BJ (cell line): ENCODE results near the gene PLXNB1. TPM values are rescaled to one million over a fixed set of nuclear protein-coding genes. Genes with fewer than 3 reads are reported as not detected.

Experiments
- CTCF ChIA-PET: fragments of 350-600 bp; formaldehyde crosslinking; extraction: SDS; loops from one replicate; lab custom pipeline; 2021; ENCODE audit warnings: antibody characterized with exemption, inconsistent platforms; lab: Yijun Ruan, JAX
- POLR2A ChIA-PET: fragments of 300-600 bp; sonication (Branson Sonifier 250); formaldehyde crosslinking; extraction: SDS; loops from one replicate; lab custom pipeline; 2021; ENCODE audit warnings: antibody characterized with exemption; lab: Charles Lee
- DNase-seq: peaks from one replicate; pipeline ENCODE4 v3.0.0-alpha.2; 2011; ENCODE audit warnings: low read depth
- H3K27me3 ChIP-seq: 2 replicates; pipeline ENCODE4 v1.6.0; 2011; ENCODE audit warnings: low read length; ENCODE audit not compliant: control insufficient read depth, insufficient read depth
- H3K36me3 ChIP-seq: 2 replicates; pipeline ENCODE4 v1.5.1; 2011; ENCODE audit warnings: low read length; ENCODE audit not compliant: control insufficient read depth, insufficient read depth
- H3K4me3 ChIP-seq: 2 replicates; pipeline ENCODE4 v1.5.1; 2011; ENCODE audit warnings: low read depth, mild to moderate bottlenecking, control low read depth, low read length
- polyA plus RNA-seq: library from polyadenylated mRNA; depleted of rRNA; stranded (reverse); fragments of >200 nt; gene quantifications from 2 replicates; pipeline ENCODE4 v1.2.3, GENCODE V29; 2011; rRNA removed
- small RNA-seq: library from RNA; depleted of rRNA; stranded (forward); fragments of <200 nt; gene quantifications from one replicate; pipeline ENCODE3, GENCODE V24; 2012; ENCODE audit warnings: low replicate concordance, low read depth; ENCODE audit not compliant: insufficient read length
- TF ChIP-seq, protein P1 (sequence below): IDR thresholded peaks from 2 replicates; pipeline ENCODE4 v1.5.1; 2011; ENCODE audit warnings: low read depth, mild to moderate bottlenecking, control low read depth, inconsistent platforms, low read length, moderate library complexity; ENCODE audit not compliant: insufficient read depth

Gene PLXNB1
- polyA plus RNA-seq, 1 experiment = 26.3 TPM

DNA sequence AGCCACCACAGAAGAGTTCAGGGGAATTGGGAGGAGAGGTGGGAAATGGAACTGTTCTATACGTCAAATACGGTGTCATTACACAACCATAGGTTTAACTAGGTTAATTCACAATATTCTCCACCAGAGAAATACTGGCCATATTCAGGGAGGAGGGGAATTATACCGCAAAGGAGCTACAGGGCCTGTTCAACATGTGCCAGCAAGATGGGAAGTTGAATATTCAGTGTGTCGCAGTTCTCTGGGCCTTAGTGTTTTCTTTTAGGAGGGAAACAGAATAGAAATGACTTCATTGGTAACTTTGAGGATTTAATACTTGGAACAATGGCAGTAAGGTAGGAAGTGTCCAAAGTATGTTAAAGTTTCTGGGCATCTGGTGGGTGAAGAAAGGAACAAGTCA, 75.9 kb downstream of the PLXNB1 start:
- POLR2A ChIA-PET = no interaction called here
- CTCF ChIA-PET = no interaction called here
- no peak for DNase-seq
- H3K27me3 ChIP-seq = peaks cover 12% of the 10 kb centered on the region
- H3K4me3 ChIP-seq = no peak overlapping the region
- no peaks in the 10 kb centered on the region for H3K36me3 ChIP-seq
- TF ChIP-seq, protein P1, sequence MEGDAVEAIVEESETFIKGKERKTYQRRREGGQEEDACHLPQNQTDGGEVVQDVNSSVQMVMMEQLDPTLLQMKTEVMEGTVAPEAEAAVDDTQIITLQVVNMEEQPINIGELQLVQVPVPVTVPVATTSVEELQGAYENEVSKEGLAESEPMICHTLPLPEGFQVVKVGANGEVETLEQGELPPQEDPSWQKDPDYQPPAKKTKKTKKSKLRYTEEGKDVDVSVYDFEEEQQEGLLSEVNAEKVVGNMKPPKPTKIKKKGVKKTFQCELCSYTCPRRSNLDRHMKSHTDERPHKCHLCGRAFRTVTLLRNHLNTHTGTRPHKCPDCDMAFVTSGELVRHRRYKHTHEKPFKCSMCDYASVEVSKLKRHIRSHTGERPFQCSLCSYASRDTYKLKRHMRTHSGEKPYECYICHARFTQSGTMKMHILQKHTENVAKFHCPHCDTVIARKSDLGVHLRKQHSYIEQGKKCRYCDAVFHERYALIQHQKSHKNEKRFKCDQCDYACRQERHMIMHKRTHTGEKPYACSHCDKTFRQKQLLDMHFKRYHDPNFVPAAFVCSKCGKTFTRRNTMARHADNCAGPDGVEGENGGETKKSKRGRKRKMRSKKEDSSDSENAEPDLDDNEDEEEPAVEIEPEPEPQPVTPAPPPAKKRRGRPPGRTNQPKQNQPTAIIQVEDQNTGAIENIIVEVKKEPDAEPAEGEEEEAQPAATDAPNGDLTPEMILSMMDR = no peak

Small RNA genes within 50 kb of the gene (small RNA-seq; reads per million reads assigned to genes)
- not detected for gene RN7SL321P

Other genes starting within 250 kb of the PLXNB1 start
- 1.9 and 2.7 TPM in 2 replicates for gene CDC25A, start 241.7 kb downstream of the PLXNB1 start, polyA plus RNA-seq
- not detected in 2 replicates for gene CAMP, start 206.6 kb downstream of the PLXNB1 start, polyA plus RNA-seq
- gene ZNF589, start 189.0 kb downstream of the PLXNB1 start, polyA plus RNA-seq = 2.5 and 3.3 TPM in 2 replicates
- gene NME6, start 128.7 kb downstream of the PLXNB1 start, polyA plus RNA-seq = 26.5 and 43.6 TPM in 2 replicates
- gene SPINK8, start 96.4 kb downstream of the PLXNB1 start, polyA plus RNA-seq = not detected in 2 replicates
- gene FBXW12, start 57.9 kb downstream of the PLXNB1 start, polyA plus RNA-seq = not detected in 2 replicates
- 11.6 and 14.3 TPM in 2 replicates for gene CCDC51, start 10.0 kb upstream of the PLXNB1 start, polyA plus RNA-seq
- gene TMA7, start 10.2 kb upstream of the PLXNB1 start, polyA plus RNA-seq = 53.8 and 162 TPM in 2 replicates
- 6.3 and 7.9 TPM in 2 replicates for gene ATRIP, start 16.7 kb upstream of the PLXNB1 start, polyA plus RNA-seq
- gene SHISA5, start 74.1 kb upstream of the PLXNB1 start, polyA plus RNA-seq = 140 and 217 TPM in 2 replicates
- 9.8 and 12.8 TPM in 2 replicates for gene PFKFB4, start 126.7 kb upstream of the PLXNB1 start, polyA plus RNA-seq
- 2.3 and 4.5 TPM in 2 replicates for gene UCN2, start 133.7 kb upstream of the PLXNB1 start, polyA plus RNA-seq
- 41.6 and 60.8 TPM in 2 replicates for gene COL7A1, start 165.2 kb upstream of the PLXNB1 start, polyA plus RNA-seq
- gene UQCRC1, start 179.6 kb upstream of the PLXNB1 start, polyA plus RNA-seq = 426 and 662 TPM in 2 replicates
- gene TMEM89, start 191.7 kb upstream of the PLXNB1 start, polyA plus RNA-seq = 0.13 TPM in 1 of 2 replicates, not detected in the other
- 26.4 and 45.8 TPM in 2 replicates for gene SLC26A6, start 205.4 kb upstream of the PLXNB1 start, polyA plus RNA-seq
- 0.55 and 0.88 TPM in 2 replicates for gene CELSR3, start 232.8 kb upstream of the PLXNB1 start, polyA plus RNA-seq